HepG2 (cell line): Measurements from ENCODE around the gene CNTFR. TPM values are rescaled to one million over a fixed set of nuclear protein-coding genes. Genes with fewer than 3 reads are reported as not detected.

Source experiments
- ATAC-seq: fragments of 200-7000 bp; cut with Tn5 transposase; 3 replicates; pipeline ENCODE4 v1.9.1; 2020; ENCODE audit warnings: mild to moderate bottlenecking, moderate library complexity
- BruUV-seq: library from RNA; stranded (reverse); fragments of 400-500 nt; replicated peaks from 2 replicates; lab custom pipeline; 2021; lab: Mats Ljungman, UMichigan
- CTCF ChIA-PET: fragments of 300-600 bp; formaldehyde crosslinking; extraction: SDS; loops from one replicate; lab custom pipeline; 2021; ENCODE audit warnings: low total read pairs, inconsistent platforms, low intra/inter-chr PET ratio; lab: Yijun Ruan, JAX
- POLR2A ChIA-PET: fragments of 350-600 bp; sonication (Branson Sonifier 250); formaldehyde crosslinking; loops from one replicate; lab custom pipeline; 2020; ENCODE audit warnings: antibody characterized with exemption, inconsistent platforms; lab: Yijun Ruan, JAX
- DNase-seq: peaks from one replicate; pipeline ENCODE4 v3.0.0-alpha.2; 2015; ENCODE audit warnings: low spot score
- FAIRE-seq: peaks from 3 replicates; lab custom pipeline; 2011; peaks lifted over from hg19 to GRCh38; lab: Jason Lieb, UNC
- H2AFZ ChIP-seq: one replicate; pipeline ENCODE4 v1.6.1; 2011; ENCODE audit warnings: low read length, inconsistent platforms
- H3K27ac ChIP-seq: fragments of 300-600 bp; 3 replicates; pipeline ENCODE4 v1.8.0; 2011; ENCODE audit warnings: mixed run types, mild to moderate bottlenecking, mixed read lengths, low read length, inconsistent platforms; ENCODE audit not compliant: insufficient read depth; ENCODE audit errors: extremely low read length
- H3K27me3 ChIP-seq, 2 experiments: fragments of 200-600 bp in 1 of 2; 2 replicates in 1 of 2; 3 replicates in 1 of 2; pipeline versions ENCODE4 v1.6.0 to v1.8.0; 2011; ENCODE audit warnings: low read length in 2 of 2, mild to moderate bottlenecking in 2 of 2, moderate library complexity in 2 of 2, inconsistent platforms in 1 of 2; ENCODE audit not compliant: insufficient read depth in 2 of 2, control insufficient read depth in 1 of 2
- H3K36me3 ChIP-seq, 2 experiments: fragments of 200-600 bp in 1 of 2; replicated peaks in 1 of 2; 2 replicates in 1 of 2; 3 replicates in 1 of 2; pipeline versions ENCODE4 v1.5.1 to v1.8.0; 2011; ENCODE audit warnings: low read length in 2 of 2, inconsistent platforms in 1 of 2; ENCODE audit not compliant: insufficient read depth in 2 of 2, control insufficient read depth in 1 of 2
- H3K4me1 ChIP-seq: 2 replicates; pipeline ENCODE4 v1.5.1; 2012; ENCODE audit warnings: low read length, inconsistent platforms; ENCODE audit not compliant: insufficient read depth
- H3K4me2 ChIP-seq: 2 replicates; pipeline ENCODE4 v1.6.0; 2011; ENCODE audit warnings: low read depth, low read length, inconsistent platforms
- H3K4me3 ChIP-seq, 3 experiments: fragments of 200-600 bp in 1 of 3; sonication (generic), shearing (Covaris generic) in 1 of 3; replicated peaks in 1 of 3; 2 replicates each; pipeline ENCODE4 v1.5.1; 2011 to 2016; ENCODE audit warnings: low read length in 3 of 3, inconsistent platforms in 2 of 3, low read depth in 2 of 3, mild to moderate bottlenecking in 2 of 3, control low read depth in 1 of 3, mixed read lengths in 1 of 3; ENCODE audit not compliant: insufficient read depth in 1 of 3
- H3K79me2 ChIP-seq: one replicate; pipeline ENCODE4 v1.6.1; 2011; ENCODE audit warnings: low read length, inconsistent platforms; ENCODE audit not compliant: insufficient read depth
- H3K9ac ChIP-seq: 2 replicates; pipeline ENCODE4 v1.6.0; 2011; ENCODE audit warnings: mild to moderate bottlenecking, low read depth, low read length, inconsistent platforms; ENCODE audit not compliant: insufficient read depth
- H3K9me3 ChIP-seq: 2 replicates; pipeline ENCODE4 v1.5.1; 2012; ENCODE audit warnings: mild to moderate bottlenecking, low read length
- H4K20me1 ChIP-seq: 2 replicates; pipeline ENCODE4 v1.6.0; 2011; ENCODE audit warnings: inconsistent platforms, mild to moderate bottlenecking, low read length, moderate library complexity; ENCODE audit not compliant: insufficient read depth
- ETV6 ChIP-seq: sonication (generic); formaldehyde crosslinking; conservative IDR thresholded peaks from 2 replicates; pipeline ENCODE4 v1.4.0; 2020; ENCODE audit warnings: missing genetic modification reagents
- GPBP1L1 ChIP-seq: sonication (generic); formaldehyde crosslinking; IDR thresholded peaks from 2 replicates; pipeline ENCODE4 v1.5.0; 2020; ENCODE audit warnings: mild to moderate bottlenecking, missing genetic modification reagents
- HIC2 ChIP-seq: sonication (generic); formaldehyde crosslinking; IDR thresholded peaks from 2 replicates; pipeline ENCODE4 v1.9.0; 2022; ENCODE audit warnings: low read depth, missing genetic modification reagents
- RXRB ChIP-seq: IDR thresholded peaks from 2 replicates; pipeline ENCODE4 v1.6.1; 2016; ENCODE audit warnings: borderline replicate concordance, missing genetic modification reagents, missing compliant biosample characterization
- TEAD3 ChIP-seq: optimal IDR thresholded peaks from 2 replicates; pipeline ENCODE3; 2016; ENCODE audit warnings: borderline replicate concordance
- THAP11 ChIP-seq: IDR thresholded peaks from 2 replicates; pipeline ENCODE4 v1.6.1; 2016; ENCODE audit warnings: missing biosample characterization, missing genetic modification reagents
- ZNF562 ChIP-seq: sonication (generic); formaldehyde crosslinking; IDR thresholded peaks from 2 replicates; pipeline ENCODE4 v1.8.0; 2022; ENCODE audit warnings: missing genetic modification reagents, borderline replicate concordance
- ZNF567 ChIP-seq: sonication (generic); formaldehyde crosslinking; IDR thresholded peaks from 2 replicates; pipeline ENCODE4 v1.8.1; 2023; ENCODE audit warnings: mild to moderate bottlenecking, missing genetic modification reagents, borderline replicate concordance
- in situ Hi-C: cut with HindIII; loops from 2 replicates; pipeline ENCODE4 v1.10.0; 2017; ENCODE audit warnings: low pct_unique_long_range_greater_than_20kb; ENCODE audit not compliant: extremely low pct_ligation_motif_present
- intact Hi-C: fragments of 100-400 bp; cut with micrococcal nuclease; formaldehyde crosslinking; loops from one replicate; pipeline ENCODE4 v1.10.0; 2022; ENCODE audit not compliant: unreplicated experiment
- polyA plus RNA-seq, 8 experiments: library from polyadenylated mRNA; depleted of rRNA in 3 of 8; stranded (reverse) in 7 of 8; unstranded in 1 of 8; fragments of >200 nt; fragmentation: Illumina TruSeq in 4 of 8; extraction: Trizol in 4 of 8; gene quantifications; 2 replicates each; pipeline versions ENCODE4 v1.2.1 to v1.2.3, GENCODE V29; 2011 to 2016; ENCODE audit warnings: low read depth in 4 of 8, missing spikeins in 1 of 8, mixed read lengths in 1 of 8; ENCODE audit not compliant: insufficient read depth in 1 of 8
- total RNA-seq, 5 experiments: library from RNA; depleted of rRNA; stranded (reverse); fragments of >200 nt; fragmentation: Illumina TruSeq; extraction: Trizol; gene quantifications; 2 replicates each; pipeline ENCODE4 v1.2.3, GENCODE V29; 2016; ENCODE audit warnings: low read depth in 1 of 5

Gene CNTFR
- total and polyA plus RNA-seq, 2 of the 13 experiments (the other 11 are each of a cell fraction or from before 2014, with no cell fraction given): not detected

- Histone ChIP-seq H4K20me1 (no peaks in the 10 kb centered on the region; the same call in 1 of the 2 replicates), H3K4me2 (no peak overlapping the region), H3K27me3 (peaks cover 3 to 29% of the 10 kb centered on the region in 2 experiments; a peak in 2 of 5 replicates), H3K9me3 (no peaks in the 10 kb centered on the region), H3K4me3 (no peak overlapping the region), H2AFZ (no peak overlapping the region), H3K36me3 (no peaks in the 10 kb centered on the region), H3K27ac (no peak overlapping the region), H3K79me2 (no peaks in the 10 kb centered on the region), H3K4me1 (peaks cover 23% of the 10 kb centered on the region), H3K9ac (no peak overlapping the region)
- no peak for FAIRE-seq
- no peak for DNase-seq
- in situ Hi-C loops: loop anchor here (5.0 kb wide), 1 partner anchor 71 kb away; no protein-coding TSS in a partner anchor
- ChIA-PET POLR2A (no interaction called here), CTCF (interaction anchor here (3.9 kb wide), 1 partner anchor 44 kb away, joined by 19 read pairs; no protein-coding TSS in a partner anchor)
- TF ChIP-seq ETV6 (CRISPR knock-in tag): no peak
- TF ChIP-seq HIC2 (CRISPR knock-in tag): no peak
- TF ChIP-seq TEAD3 (CRISPR knock-in tag): no peak
- no peak for TF ChIP-seq GPBP1L1 (CRISPR knock-in tag)
- TF ChIP-seq ZNF562 (CRISPR knock-in tag): no peak
- TF ChIP-seq ZNF567: no peak
- TF ChIP-seq THAP11 (CRISPR knock-in tag): no peak
- TF ChIP-seq RXRB (CRISPR knock-in tag): no peak
- ATAC-seq: no peak
- intact Hi-C loops: loop anchor here (5.0 to 10.0 kb wide), 3 partner anchors 44 to 169 kb away; no protein-coding TSS in a partner anchor
- BruUV-seq: no TSS peak
Measured at GRCh38 chr9:34503406-34503805, 86.1 kb downstream of the CNTFR start.
